ENCODE measurements around the gene RRP15. TPM values are rescaled to one million over a fixed set of nuclear protein-coding genes. Genes with fewer than 3 reads are reported as not detected.

The RRP15 gene
- total and polyA plus RNA-seq, 2 donors (not counting 1 experiment from before 2014, with no cell fraction given), result 6.9 to 8.6 TPM

DNA sequence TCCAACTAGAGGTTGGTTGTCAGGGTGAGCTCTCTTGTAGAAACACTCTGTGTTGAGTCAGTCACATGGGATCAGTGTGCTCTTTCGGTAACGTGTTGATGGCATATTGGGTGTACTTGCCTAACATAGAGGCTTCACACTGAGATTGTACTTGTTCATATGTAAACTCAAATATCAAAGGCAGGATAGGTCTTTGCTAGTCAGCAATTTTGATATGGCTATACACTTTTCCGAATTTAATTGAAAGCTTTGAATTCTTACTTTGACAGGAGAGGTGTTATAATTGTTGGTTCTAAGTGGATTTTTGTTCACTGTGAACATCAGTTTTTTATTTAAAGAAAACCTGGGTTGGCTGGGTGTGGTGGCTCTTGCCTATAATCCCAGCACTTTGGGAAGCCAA, 43.7 kb downstream of the RRP15 start:
- no peak overlapping the region for H3K4me2 ChIP-seq (ENCODE audit: extremely low read depth, insufficient read depth, low read length)
- TF ChIP-seq EZH2 (IDR thresholded peaks at IDR 0.05; ENCODE audit: low read length, missing control alignments), result no peak
- TF ChIP-seq, protein P1, sequence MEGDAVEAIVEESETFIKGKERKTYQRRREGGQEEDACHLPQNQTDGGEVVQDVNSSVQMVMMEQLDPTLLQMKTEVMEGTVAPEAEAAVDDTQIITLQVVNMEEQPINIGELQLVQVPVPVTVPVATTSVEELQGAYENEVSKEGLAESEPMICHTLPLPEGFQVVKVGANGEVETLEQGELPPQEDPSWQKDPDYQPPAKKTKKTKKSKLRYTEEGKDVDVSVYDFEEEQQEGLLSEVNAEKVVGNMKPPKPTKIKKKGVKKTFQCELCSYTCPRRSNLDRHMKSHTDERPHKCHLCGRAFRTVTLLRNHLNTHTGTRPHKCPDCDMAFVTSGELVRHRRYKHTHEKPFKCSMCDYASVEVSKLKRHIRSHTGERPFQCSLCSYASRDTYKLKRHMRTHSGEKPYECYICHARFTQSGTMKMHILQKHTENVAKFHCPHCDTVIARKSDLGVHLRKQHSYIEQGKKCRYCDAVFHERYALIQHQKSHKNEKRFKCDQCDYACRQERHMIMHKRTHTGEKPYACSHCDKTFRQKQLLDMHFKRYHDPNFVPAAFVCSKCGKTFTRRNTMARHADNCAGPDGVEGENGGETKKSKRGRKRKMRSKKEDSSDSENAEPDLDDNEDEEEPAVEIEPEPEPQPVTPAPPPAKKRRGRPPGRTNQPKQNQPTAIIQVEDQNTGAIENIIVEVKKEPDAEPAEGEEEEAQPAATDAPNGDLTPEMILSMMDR (conservative IDR thresholded peaks at IDR 0.05 in 1 of 2, IDR thresholded peaks at IDR 0.05 in 1 of 2; ENCODE audit: low read depth in 1 of 2, low read length in 2 of 2), result no peak
- H3K27me3 ChIP-seq (ENCODE audit: control insufficient read depth, insufficient read depth, low read length), result no peaks in the 10 kb centered on the region
- no peak overlapping the region for H3K4me3 ChIP-seq (replicated peaks in 1 of 4; ENCODE audit: control extremely low read depth in 1 of 4, insufficient read depth in 1 of 4, low read depth in 3 of 4, low read length in 4 of 4)
- no peak overlapping the region for H3K27ac ChIP-seq (ENCODE audit: insufficient read depth, low read length)
- no peak for DNase-seq (ENCODE audit: low read depth in 2 of 2)
- no peak overlapping the region for H2AFZ ChIP-seq (ENCODE audit: low read length)
- no peaks in the 10 kb centered on the region for H3K79me2 ChIP-seq (ENCODE audit: control insufficient read depth, insufficient read depth, low read length)
- peaks cover 4% of the 10 kb centered on the region for H3K36me3 ChIP-seq (ENCODE audit: control insufficient read depth, insufficient read depth, low read length)
- H3K4me1 ChIP-seq (ENCODE audit: control insufficient read depth, extremely low read depth, insufficient read depth, low read length), result peaks cover 2% of the 10 kb centered on the region
- no peaks in the 10 kb centered on the region for H3K9me3 ChIP-seq (ENCODE audit: control insufficient read depth, insufficient read depth, low read depth, low read length)
- no peaks in the 10 kb centered on the region for H4K20me1 ChIP-seq (ENCODE audit: control insufficient read depth, extremely low read depth, insufficient read depth, low read length)
- H3K9ac ChIP-seq (ENCODE audit: insufficient read depth, low read length), result no peak overlapping the region

DNA sequence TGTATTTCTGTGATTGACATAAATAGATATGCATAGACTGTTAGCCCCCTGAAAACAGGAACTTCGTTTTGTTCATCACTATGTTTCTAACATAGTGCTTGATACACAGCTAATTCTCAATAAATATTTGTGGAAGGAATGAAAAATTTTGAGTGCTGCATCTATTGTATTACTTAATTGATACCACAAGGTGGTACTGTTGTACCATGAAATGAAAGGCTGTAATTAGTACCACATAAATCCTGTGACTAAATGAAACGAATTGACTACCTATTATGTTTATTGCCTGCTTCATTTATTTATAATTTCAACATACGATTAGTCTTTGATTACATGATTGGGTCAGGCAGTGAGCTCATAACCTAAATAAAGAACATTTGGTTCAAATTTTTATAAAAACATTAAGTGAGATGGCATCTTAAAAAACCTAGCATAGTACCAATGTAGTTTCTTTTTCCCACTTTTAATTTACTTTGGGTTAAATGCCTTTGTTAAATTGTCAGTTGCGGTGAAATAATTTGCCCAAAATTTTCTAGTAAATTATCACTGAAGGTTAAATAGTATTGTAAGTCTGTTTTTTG, 45.0 kb downstream of the RRP15 start:
- no peak overlapping the region for H3K4me3 ChIP-seq (replicated peaks in 1 of 4; ENCODE audit: control extremely low read depth in 1 of 4, insufficient read depth in 1 of 4, low read depth in 3 of 4, low read length in 4 of 4)
- H3K79me2 ChIP-seq (ENCODE audit: control insufficient read depth, insufficient read depth, low read length), result no peaks in the 10 kb centered on the region
- no peak overlapping the region for H3K27ac ChIP-seq (ENCODE audit: insufficient read depth, low read length)
- no peaks in the 10 kb centered on the region for H3K36me3 ChIP-seq (ENCODE audit: control insufficient read depth, insufficient read depth, low read length)
- peak; percentile 44 to 69 for DNase-seq (ENCODE audit: low read depth in 2 of 2)
- peaks cover 2% of the 10 kb centered on the region for H3K4me1 ChIP-seq (ENCODE audit: control insufficient read depth, extremely low read depth, insufficient read depth, low read length)
- no peaks in the 10 kb centered on the region for H3K27me3 ChIP-seq (ENCODE audit: control insufficient read depth, insufficient read depth, low read length)
- no peak overlapping the region for H3K9ac ChIP-seq (ENCODE audit: insufficient read depth, low read length)
- no peaks in the 10 kb centered on the region for H3K9me3 ChIP-seq (ENCODE audit: control insufficient read depth, insufficient read depth, low read depth, low read length)
- H4K20me1 ChIP-seq (ENCODE audit: control insufficient read depth, extremely low read depth, insufficient read depth, low read length), result no peaks in the 10 kb centered on the region
- H3K4me2 ChIP-seq (ENCODE audit: extremely low read depth, insufficient read depth, low read length), result peak overlapping the region; percentile 1
- H2AFZ ChIP-seq (ENCODE audit: low read length), result no peak overlapping the region
- TF ChIP-seq, protein P1 (conservative IDR thresholded peaks at IDR 0.05 in 1 of 2, IDR thresholded peaks at IDR 0.05 in 1 of 2; ENCODE audit: low read depth in 1 of 2, low read length in 2 of 2), result peak in 1 of 2 donors; percentile 42
- no peak for TF ChIP-seq EZH2 (IDR thresholded peaks at IDR 0.05; ENCODE audit: low read length, missing control alignments)

DNA sequence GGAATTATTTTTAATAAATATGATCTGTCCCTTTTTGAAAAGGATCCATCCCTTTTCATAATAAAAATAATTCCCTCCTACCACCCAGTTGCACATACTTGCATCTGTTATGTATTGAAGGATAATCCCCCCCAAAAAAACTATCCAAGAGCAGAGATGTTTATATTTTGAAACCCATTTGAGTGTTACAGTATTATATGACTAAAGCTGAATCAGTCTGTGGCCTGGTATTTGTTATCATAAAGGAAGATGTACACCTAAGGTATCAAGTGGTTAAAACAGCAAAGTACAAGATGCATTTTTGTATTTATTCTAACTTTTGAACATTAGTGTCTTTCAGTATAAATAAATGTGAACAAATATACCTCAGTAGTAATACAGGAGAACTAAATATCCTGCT, 47.3 kb downstream of the RRP15 start:
- no peaks in the 10 kb centered on the region for H3K9me3 ChIP-seq (ENCODE audit: control insufficient read depth, insufficient read depth, low read depth, low read length)
- H3K79me2 ChIP-seq (ENCODE audit: control insufficient read depth, insufficient read depth, low read length), result no peaks in the 10 kb centered on the region
- no peaks in the 10 kb centered on the region for H4K20me1 ChIP-seq (ENCODE audit: control insufficient read depth, extremely low read depth, insufficient read depth, low read length)
- no peak overlapping the region for H3K4me3 ChIP-seq (replicated peaks in 1 of 4; ENCODE audit: control extremely low read depth in 1 of 4, insufficient read depth in 1 of 4, low read depth in 3 of 4, low read length in 4 of 4)
- no peak overlapping the region for H2AFZ ChIP-seq (ENCODE audit: low read length)
- no peak overlapping the region for H3K27ac ChIP-seq (ENCODE audit: insufficient read depth, low read length)
- H3K4me1 ChIP-seq (ENCODE audit: control insufficient read depth, extremely low read depth, insufficient read depth, low read length), result peaks cover 6% of the 10 kb centered on the region
- peak in 1 of 2 donors; percentile 13 for DNase-seq (ENCODE audit: low read depth in 2 of 2)
- TF ChIP-seq EZH2 (IDR thresholded peaks at IDR 0.05; ENCODE audit: low read length, missing control alignments), result no peak
- TF ChIP-seq, protein P1 (conservative IDR thresholded peaks at IDR 0.05 in 1 of 2, IDR thresholded peaks at IDR 0.05 in 1 of 2; ENCODE audit: low read depth in 1 of 2, low read length in 2 of 2), result no peak
- H3K4me2 ChIP-seq (ENCODE audit: extremely low read depth, insufficient read depth, low read length), result no peak overlapping the region
- no peak overlapping the region for H3K9ac ChIP-seq (ENCODE audit: insufficient read depth, low read length)
- H3K36me3 ChIP-seq (ENCODE audit: control insufficient read depth, insufficient read depth, low read length), result no peaks in the 10 kb centered on the region
- H3K27me3 ChIP-seq (ENCODE audit: control insufficient read depth, insufficient read depth, low read length), result no peaks in the 10 kb centered on the region
